ENCODE data around the gene SLC66A1.
"Not testable (repeated sequence)": the region's sequence is repeated elsewhere in the genome, so short reads cannot be mapped to it uniquely, and the experiment has no call there.

Gene SLC66A1, protein sequence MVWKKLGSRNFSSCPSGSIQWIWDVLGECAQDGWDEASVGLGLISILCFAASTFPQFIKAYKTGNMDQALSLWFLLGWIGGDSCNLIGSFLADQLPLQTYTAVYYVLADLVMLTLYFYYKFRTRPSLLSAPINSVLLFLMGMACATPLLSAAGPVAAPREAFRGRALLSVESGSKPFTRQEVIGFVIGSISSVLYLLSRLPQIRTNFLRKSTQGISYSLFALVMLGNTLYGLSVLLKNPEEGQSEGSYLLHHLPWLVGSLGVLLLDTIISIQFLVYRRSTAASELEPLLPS

DNA sequence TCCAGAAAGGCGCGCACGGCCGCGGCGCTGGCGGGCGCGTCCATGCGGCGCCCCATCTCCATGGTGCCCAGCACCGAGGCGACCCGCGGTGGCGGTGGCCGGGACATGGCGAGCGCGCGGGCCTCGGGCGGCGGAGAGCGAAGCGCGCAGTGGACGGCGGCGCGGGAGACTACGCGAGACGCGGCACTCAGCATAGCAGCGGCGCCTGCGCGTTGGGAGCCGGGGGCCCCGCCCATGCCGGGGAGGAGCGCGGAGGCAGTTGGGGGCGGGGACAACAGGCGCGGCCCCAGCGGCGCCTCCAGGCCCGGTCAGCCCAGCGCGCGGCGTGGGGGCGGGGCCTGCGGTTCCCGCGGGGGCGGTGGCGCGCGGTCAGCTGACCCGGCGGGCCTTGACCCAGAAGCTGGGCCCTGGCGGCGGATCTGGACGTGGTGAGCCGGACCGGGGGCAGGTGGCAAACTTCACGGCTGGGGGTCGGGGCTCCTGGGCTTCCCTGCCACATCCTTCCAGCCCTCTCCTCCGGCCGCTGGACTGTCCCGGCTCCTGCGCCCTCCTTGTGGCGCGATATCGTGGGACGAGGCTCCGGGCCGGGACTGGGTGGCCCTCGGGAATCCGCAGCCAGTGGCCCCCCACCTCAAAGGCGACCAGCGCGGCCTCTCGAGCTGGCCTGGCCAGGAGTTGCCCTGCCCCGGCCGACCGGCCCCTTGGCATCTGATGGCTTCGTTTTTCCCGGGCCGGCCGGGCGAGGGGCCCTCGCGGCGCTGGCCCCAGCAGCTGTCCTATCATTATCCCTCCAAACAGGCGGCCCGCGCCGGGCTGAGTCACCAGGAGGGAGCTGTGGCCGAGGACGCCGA, at the start of gene SLC66A1, which contains the start of gene AKR7A2:
Gene SLC66A1, plus strand, starts transcription at position 396 of the 851 bp plus-strand sequence. CDS start 5,352 bp downstream, outside the sequence.
Gene AKR7A2, minus strand, starts transcription at position 214 of the 851 bp plus-strand sequence. Its CDS starts 20 bp downstream, at position 194.
- peak; percentile 78 to 89 (median 80) for DNase-seq

DNA sequence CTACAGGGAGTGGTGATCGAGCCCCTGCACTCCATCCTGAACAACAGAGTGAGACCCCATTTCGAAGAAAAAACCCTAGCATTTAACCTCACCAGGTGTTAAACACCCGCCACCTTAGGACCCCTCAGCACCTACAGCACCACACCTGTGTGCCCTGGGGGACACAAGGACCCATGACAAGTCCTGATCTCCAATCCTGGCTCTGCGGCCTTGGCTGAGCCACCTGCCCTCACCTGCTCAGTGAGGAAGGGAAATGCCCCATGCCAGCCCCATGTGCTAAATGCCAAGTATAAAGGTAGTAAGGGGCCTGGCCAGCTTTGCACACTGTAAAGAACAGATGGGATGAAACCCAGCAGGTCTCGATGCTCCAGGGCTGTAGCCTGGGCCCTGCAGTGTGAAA, 49.4 kb upstream of the SLC66A1 start:
- no peak for DNase-seq

DNA sequence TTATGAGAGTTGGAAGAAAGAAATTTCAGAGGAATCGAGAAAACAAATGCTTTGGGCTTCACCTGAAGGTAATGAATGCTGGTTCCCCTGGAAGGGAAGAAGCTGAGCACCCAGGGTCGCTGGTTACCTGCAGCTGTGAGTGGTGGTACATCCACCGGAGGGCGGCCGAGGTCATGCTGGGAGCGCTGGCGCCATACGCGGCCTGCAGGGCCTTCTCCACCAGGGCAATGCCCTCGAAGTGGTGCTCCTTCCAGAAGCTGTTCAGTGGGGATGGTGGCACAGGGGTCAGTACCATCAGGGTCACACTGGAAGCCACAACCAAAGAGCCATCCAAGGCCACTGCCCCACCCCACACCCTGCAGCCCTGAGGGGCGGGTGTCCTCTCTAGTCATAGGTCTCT, 43.7 kb upstream of the SLC66A1 start:
- DNase-seq: no peak

DNA sequence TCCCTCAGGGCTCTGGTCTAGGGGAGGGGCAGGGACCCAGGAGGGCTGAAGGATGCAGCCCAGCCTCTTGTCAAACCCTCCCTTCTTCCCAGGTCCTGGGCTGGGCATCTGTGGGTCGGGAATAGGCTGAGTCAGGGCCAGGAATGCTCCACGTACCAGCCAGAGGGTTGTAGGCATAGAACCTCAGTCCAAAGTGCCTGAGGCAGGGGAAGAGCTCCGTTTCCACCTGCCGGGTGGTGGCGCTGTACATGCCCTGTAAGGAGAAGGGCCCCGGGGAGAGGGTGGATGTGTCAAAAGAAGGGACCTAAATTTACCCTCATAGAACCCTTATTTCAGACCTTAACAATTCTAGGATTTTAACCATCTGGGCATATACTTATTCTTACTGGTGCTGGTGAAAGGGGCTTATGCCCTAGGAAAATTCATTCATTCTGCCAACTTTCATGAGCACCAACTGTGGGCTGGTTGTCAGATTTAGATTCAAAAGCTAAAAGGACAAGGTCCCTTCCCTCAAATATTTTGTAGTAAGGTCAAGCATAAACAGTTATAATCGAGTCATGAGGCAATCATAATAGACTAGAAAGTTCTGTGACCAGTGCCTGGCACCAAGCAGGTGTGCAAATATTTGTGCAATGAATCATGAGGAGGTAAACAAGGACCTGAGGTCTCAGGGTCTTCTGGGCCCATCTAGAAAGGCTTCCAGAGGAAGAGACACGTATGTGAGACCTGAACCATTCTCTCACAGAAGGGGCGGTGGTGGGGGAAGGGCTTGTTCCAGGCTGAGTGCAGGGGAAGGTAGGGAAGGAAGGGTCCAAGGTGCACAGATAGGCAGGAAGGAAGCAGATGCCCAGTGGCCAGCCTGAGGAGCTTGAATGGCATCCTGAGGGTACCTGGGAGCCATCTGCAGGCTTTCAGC, 42.4 kb upstream of the SLC66A1 start:
- DNase-seq: not testable (repeated sequence)

DNA sequence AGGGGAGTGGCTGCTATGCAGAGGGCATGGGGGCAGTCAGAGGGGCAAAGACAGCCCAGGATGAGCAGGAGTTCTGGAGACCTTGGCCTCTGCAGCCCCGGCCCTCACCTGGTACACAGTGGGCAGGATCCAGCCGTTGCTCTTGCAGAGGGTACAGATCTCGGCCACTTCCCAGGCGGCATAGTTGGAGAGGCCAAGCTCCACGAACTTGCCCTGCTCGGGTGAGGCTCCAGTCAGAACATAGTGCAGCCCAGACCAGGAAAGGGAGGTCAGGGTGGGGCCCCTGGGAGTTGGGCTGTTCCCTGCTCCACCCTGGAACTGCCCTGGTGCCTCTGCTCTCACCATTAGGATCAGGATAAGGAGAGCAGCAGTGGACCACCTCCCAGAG, 41.8 kb upstream of the SLC66A1 start:
- not testable (repeated sequence) for DNase-seq

DNA sequence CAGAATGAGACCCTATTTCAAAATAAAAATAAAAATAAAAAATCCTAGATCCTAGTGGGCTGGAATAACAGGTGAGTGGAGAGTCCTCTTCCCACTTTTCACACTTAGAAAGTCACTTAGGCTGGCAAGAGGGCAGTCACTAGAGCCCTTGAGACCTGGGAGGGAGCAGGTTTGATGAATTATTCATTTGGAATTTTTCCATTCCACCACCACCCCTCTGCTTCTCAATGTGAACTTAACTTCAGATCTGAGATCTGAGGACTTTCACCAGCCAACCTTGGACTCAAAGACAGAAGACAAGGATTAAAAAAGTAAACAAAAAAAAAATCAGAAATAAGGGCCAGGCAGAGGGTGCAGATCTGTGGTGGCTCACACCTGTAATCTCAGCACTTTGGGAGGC, 40.1 kb upstream of the SLC66A1 start:
- DNase-seq: no peak

DNA sequence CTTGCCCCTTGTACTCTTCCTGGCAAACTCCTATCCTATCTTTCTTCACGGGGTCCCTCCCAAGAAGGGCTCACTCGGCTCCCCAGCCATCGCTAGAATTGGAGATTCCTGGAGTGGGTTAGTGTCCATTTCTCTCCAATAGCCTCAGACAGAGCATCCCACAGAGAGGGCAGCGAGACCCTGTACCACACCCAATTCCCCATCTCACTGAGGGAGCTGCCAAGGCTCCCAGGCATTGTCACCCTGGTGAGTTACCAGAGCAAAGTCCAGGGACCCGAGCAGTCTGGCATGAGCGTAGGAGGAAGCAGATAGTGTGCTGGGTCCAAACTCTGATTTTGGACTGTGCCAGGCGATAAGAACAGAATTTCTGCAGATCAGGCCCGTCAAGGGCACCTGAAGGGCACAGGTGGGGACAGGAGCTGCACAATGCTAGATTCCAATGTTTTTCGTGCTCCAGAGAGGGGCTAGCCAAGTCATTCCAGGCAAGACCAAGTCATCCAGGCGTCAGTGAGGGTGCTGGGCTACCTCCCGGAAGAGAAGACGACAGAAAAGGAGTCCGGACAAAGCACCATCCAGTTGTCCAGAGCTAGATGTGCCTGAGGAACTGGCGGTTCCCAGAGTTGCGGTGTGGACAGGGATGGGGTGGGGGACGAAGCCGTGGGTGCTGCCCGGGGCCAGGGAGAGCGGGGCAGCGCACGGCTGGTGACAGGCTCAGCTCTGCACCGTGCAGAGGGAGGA, 38.9 kb upstream of the SLC66A1 start:
- DNase-seq: no peak

DNA sequence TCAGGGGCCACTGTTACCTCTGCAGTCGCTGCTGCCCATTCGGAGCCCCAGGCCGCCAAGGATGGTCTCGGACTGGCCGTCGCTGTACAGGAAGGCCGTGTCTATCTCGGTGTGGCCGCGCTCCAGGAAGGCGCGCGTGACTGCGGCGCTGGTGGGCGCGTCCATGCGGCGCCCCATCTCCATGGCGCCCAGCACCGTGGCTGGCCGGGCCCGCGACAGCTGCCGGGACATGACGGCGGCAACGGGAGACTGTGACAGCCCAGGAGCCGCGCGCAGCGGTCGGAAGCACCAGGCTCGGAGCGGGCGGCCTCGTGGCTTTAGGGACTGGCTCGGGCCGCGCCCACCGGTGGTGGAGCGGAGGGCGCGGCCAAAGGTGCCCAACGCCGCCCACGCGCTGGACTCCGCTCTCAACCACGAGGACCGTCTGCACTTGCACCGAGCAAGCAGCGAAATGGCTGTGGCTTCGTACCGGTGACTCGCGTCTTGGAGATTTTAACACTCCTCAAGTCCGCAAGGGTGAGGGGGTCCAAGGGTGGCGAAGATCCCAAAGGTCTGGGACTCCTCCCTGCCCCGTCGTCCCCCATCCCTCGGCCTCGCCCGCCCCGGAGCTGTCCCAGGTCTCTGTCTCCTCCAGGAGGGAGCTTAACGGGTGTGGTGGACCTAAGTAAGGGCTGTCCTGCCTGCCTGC, 38.1 kb upstream of the SLC66A1 start:
- DNase-seq: not testable (repeated sequence)

DNA sequence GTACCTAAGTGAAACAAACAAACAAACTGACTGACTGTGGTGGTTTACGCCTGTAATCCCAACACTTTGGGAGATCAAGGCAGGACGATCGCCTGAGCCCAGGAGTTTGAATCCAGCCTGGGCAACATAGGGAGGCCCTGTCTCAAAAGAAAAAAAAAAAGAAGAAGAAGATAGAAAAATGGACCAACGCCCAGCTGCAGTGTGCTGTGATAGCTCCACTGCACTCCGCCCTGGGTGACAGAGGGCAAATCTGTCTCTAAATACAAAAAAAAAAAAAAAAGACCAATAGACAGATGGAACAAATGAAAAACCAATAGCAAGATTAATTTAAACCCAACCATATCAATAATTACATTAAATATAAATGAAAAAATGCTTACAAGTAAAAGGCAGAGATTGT, 37.5 kb upstream of the SLC66A1 start:
- no peak for DNase-seq

DNA sequence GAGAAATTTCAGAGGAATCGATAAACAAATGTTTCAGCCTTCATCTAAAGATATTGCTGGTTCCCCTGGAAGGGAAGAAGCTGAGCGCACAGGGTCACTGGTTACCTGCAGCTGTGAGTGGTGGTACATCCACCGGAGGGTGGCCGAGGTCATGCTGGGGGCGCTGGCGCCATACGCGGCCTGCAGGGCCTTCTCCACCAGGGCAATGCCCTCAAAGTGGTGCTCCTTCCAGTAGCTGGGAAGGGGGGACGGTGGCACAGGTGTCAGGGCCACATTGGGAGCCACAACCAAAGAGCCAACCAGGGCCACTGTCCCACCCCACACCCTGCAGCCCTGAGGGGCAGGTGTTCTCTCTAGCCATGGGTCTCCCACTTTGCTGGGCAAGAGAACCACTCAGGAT, 28.2 kb upstream of the SLC66A1 start:
- DNase-seq: no peak

DNA sequence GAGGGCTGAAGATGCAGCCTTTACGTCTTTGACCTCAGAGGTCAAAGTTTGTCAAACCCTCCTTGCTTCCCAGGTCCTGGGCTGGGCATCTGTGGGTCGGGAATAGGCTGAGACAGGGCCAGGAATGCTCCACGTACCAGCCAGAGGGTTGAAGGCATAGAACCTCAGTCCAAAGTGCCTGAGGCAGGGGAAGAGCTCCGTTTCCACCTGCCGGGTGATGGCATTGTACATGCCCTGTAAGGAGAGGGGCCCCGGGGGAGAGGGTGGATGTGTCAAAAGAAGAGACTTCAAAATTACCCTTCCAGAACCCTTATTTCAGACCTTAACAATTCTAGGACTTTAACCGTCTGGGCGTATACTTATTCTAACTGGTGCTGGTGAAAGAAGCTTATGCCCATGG, 27.2 kb upstream of the SLC66A1 start:
- DNase-seq: no peak

DNA sequence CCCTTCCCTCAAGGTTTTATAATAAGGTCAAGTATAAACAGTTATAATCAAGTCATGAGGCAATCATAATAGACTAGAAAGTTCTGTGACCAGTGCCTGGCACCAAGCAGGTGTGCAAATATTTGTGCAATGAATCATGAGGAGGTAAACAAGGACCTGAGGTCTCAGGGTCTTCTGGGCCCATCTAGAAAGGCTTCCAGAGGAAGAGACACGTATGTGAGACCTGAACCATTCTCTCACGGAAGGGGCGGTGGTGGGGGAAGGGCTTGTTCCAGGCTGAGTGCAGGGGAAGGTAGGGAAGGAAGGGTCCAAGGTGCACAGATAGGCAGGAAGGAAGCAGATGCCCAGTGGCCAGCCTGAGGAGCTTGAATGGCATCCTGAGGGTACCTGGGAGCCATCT, 26.8 kb upstream of the SLC66A1 start:
- not testable (repeated sequence) for DNase-seq

DNA sequence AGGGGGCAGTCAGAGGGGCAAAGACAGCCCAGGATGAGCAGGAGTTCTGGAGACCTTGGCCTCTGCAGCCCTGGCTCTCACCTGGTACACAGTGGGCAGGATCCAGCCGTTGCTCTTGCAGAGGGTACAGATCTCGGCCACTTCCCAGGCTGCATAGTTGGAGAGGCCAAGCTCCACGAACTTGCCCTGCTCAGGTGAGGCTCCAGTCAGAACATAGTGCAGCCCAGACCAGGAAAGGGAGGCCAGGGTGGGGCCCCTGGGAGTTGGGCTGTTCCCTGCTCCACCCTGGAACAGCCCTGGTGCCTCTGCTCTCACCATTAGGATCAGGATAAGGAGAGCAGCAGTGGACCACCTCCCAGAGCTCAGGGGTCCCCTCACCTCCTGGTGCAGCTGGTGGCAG, 26.3 kb upstream of the SLC66A1 start:
- not testable (repeated sequence) for DNase-seq

DNA sequence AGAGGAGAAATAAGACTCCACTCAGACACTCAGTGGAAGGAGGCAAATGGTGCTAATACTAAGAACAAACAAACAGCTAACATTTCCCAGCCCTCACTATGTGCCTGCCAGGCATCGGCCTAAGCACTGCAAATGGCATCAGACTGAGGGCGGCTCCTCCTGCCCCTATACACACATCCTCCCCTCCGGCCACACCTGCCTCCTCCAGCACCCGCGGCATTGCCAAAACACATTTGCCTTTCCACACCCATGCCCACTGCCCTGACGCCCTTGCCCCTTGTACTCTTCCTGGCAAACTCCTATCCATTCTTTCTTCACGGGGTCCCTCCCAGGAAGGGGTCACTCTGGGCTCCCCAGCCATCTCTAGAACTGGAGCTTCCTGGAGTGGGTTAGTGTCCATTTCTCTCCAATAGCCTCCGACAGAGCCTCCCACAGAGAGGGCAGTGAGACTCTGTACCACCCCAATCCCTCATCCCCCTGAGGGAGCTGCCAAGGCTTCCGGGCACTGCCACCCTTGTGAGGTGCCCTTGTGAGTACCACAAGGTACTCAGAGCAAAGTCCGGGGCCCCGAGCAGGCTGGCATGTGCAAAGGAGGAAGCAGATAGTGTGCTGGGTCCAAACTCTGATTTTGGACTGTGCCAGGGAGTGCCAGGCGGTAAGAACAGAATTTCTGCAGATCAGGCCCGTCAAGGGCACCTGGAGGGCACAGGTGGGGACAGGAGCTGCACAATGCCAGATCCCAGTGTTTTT, 24.5 kb upstream of the SLC66A1 start:
- DNase-seq: no peak

DNA sequence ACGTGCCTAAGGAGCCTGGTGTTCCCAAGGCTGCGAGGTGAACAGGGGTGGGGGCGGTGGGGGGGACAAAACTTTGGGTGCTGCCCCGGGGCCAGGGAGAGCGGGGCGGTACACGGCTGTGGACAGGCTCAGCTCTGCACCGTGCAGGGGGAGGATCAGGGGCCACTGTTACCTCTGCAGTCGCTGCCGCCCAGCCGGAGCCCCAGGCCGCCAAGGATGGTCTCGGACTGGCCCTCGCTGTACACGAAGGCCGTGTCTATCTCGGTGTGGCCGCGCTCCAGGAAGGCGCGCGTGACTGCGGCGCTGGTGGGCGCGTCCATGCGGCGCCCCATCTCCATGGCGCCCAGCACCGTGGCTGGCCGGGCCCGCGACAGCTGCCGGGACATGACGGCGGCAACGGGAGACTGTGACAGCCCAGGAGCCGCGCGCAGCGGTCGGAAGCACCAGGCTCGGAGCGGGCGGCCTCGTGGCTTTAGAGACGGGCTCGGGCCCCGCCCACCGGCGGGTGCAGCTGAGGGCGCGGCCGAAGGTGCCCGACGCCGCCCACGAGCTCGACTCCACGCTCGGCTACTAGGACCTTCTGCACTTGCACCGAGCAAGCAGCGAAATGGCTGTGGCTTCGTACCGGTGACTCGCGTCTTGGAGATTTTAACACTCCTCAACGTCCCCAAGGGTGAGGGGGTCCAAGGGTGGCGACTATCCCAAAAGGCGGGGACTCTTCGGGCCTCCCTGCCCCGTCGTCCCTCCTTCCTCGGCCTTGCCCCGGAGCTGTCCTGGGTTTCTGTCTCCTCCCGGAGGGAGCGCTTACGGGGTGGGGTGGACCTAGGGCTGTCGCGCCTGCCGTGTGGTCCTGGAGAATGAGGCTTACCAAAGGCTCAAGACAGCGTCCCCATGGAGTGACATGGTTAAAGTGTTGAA, 23.5 kb upstream of the SLC66A1 start, which contains the start of gene AKR7A3:
Gene AKR7A3, minus strand, starts transcription at position 447 of the 918 bp plus-strand sequence. Its CDS starts 61 bp downstream, at position 386.
- peak; percentile 4 to 41 (median 24) for DNase-seq

DNA sequence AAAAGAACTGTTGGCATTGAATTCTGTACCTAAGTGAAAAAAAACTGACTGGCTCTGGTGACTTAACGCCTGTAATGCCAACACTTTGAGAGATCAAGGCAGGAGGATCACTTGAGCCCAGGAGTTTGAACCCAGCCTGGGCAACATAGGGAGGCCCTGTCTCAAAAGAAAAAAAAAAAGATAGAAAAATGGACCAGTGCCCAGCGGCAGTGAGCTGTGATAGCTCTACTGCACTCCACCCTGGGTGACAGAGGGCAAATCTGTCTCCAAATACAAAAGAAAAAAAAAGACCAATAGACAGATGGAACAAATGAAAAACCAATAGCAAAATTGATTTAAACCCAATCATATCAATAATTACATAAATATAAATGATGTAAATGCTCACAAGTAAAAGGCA, 22.9 kb upstream of the SLC66A1 start:
- no peak for DNase-seq

DNA sequence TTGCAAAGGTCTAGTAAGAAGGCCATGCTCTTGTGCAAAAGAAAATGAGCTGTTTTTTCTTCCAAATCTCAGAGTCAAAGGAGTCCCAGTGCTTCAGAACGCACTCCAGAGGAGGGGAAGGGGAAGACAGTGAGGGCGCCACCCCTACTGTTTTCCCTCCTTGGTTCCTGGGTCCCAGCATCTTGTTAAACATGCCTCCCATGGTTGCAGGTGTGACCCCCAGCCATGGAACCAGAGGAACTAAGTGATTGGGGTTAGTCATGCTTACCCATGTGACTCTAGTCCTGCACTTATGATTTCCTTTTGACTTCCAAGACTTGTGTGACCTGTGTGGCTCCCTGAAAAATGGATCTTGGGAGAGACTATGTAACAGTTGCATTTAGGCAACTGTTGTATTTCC, 17.5 kb upstream of the SLC66A1 start:
- DNase-seq: no peak

DNA sequence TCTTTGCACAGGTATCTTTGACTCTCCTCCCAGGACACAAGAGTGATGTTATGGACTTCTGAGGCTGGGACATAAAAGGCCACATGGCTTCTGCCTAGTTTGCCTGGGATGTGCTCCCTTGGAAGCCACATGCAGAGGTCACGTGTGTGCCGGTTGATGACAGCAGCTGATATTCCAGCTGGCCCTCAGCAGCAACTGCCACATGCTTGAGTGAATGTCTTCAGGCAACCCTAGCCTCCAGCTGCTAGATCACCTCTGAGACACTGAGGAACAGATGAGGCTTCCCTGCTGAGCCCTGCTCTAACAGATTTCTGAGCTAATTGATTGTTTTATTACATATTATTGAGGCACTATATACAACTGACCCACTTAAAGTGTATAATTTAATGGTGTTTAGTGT, 11.9 kb upstream of the SLC66A1 start:
- DNase-seq: no peak

DNA sequence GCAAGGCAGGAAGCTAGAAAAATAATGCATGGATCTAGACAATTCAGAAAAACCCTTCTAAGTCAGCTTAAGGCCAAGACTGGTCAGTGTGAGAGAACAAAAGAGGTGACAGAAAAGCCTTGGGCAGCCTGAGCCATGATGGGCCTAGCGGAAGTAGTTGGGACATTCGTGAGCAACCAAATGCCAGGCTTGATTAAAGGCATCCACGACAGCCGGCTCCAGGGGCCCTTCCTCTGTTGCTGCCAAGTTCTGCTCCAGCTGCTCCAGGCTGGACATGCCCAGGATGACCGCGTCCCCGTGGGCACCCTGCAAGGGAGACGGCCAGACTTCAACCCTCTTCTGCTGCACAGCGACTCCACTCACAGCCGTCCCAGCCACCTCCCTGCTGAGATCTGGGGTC, 8.0 kb upstream of the SLC66A1 start:
- not testable (repeated sequence) for DNase-seq

DNA sequence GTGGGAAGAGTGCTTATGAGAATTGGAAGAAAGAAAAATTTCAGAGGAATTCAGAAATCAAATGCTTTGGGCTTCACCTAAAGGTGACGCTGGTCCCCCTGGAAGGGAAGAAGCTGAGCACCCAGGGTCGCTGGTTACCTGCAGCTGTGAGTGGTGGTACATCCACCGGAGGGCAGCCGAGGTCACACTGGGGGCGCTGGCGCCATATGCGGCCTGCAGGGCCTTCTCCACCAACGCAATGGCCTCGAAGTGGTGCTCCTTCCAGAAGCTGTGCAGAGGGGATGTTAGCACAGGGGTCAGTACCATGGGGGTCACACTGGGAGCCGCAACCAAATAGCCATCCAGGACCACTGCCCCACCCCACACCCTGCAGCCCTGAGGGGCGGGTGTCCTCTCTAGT, 6.2 kb upstream of the SLC66A1 start:
- no peak for DNase-seq

Measured in stimulated activated naive CD4-positive, alpha-beta T cell (primary cell).